WTC11 (cell line): ENCODE measurements around the gene RAPSN. TPM values are rescaled to one million over a fixed set of nuclear protein-coding genes. Genes with fewer than 3 reads are reported as not detected.

Source experiments
- ATAC-seq: fragments of 200-7000 bp; cut with Tn5 transposase; 2 replicates; pipeline ENCODE4 v1.10.0; 2021; ENCODE audit warnings: mild to moderate bottlenecking, moderate library complexity
- CTCF ChIA-PET: fragments of 300-600 bp; sonication (Branson Sonifier 250); formaldehyde crosslinking; loops from one replicate; lab custom pipeline; 2021; ENCODE audit warnings: antibody characterized with exemption; lab: Charles Lee
- POLR2A ChIA-PET: fragments of 350-600 bp; sonication (Branson Sonifier 250); formaldehyde crosslinking; loops from one replicate; lab custom pipeline; 2021; ENCODE audit warnings: antibody characterized with exemption; lab: Charles Lee
- DNase-seq: peaks from one replicate; pipeline ENCODE4 v3.0.0; 2021; ENCODE audit warnings: low spot score
- H3K27ac Mint-ChIP-seq: 2 replicates; pipeline ENCODE4 v1.8.0; 2021; ENCODE audit warnings: mixed read lengths
- H3K27me3 Mint-ChIP-seq: 2 replicates; pipeline ENCODE4 v1.8.0; 2021; ENCODE audit warnings: low read depth, mild to moderate bottlenecking, moderate library complexity, mixed read lengths
- H3K36me3 Mint-ChIP-seq: 2 replicates; pipeline ENCODE4 v1.8.0; 2021; ENCODE audit warnings: mixed read lengths
- H3K4me1 Mint-ChIP-seq: 2 replicates; pipeline ENCODE4 v1.8.0; 2022; ENCODE audit warnings: mixed read lengths
- H3K4me3 Mint-ChIP-seq: 2 replicates; pipeline ENCODE4 v1.8.0; 2021; ENCODE audit warnings: mild to moderate bottlenecking, moderate library complexity, mixed read lengths
- H3K9me3 Mint-ChIP-seq: 2 replicates; pipeline ENCODE4 v1.8.0; 2021; ENCODE audit warnings: mixed read lengths
- CTCF ChIP-seq: fragments of 200-600 bp; IDR thresholded peaks from 2 replicates; pipeline ENCODE4 v1.8.0; 2022; ENCODE audit warnings: antibody characterized with exemption
- ERG ChIP-seq: fragments of 250-450 bp; sonication (Bioruptor Pico); IDR thresholded peaks from 2 replicates; pipeline ENCODE4 v1.8.0; 2021; ENCODE audit warnings: mild to moderate bottlenecking
- ESRRA ChIP-seq: sonication (generic); formaldehyde crosslinking; IDR thresholded peaks from 2 replicates; pipeline ENCODE4 v1.8.1; 2022; ENCODE audit warnings: mild to moderate bottlenecking, missing genetic modification reagents, borderline replicate concordance
- JUN ChIP-seq: sonication (generic); formaldehyde crosslinking; IDR thresholded peaks from 2 replicates; pipeline ENCODE4 v1.8.0; 2023; ENCODE audit warnings: mild to moderate bottlenecking, missing genetic modification reagents
- MYBL2 ChIP-seq: sonication (generic); formaldehyde crosslinking; IDR thresholded peaks from 2 replicates; pipeline ENCODE4 v1.8.1; 2023; ENCODE audit warnings: mild to moderate bottlenecking, moderate library complexity, missing genetic modification reagents
- NFE2L1 ChIP-seq: sonication (generic); formaldehyde crosslinking; IDR thresholded peaks from 2 replicates; pipeline ENCODE4 v1.8.1; 2023; ENCODE audit warnings: missing genetic modification reagents
- NR2C2 ChIP-seq: sonication (generic); formaldehyde crosslinking; IDR thresholded peaks from 2 replicates; pipeline ENCODE4 v1.8.0; 2022; ENCODE audit warnings: mild to moderate bottlenecking, missing genetic modification reagents
- NR3C1 ChIP-seq: sonication (generic); formaldehyde crosslinking; conservative IDR thresholded peaks from 2 replicates; pipeline ENCODE4 v1.8.1; 2023; ENCODE audit warnings: low read depth, mild to moderate bottlenecking, missing genetic modification reagents
- OVOL2 ChIP-seq: fragments of 250-450 bp; sonication (Bioruptor Pico); IDR thresholded peaks from 2 replicates; pipeline ENCODE4 v1.9.0; 2021; ENCODE audit warnings: mild to moderate bottlenecking, borderline replicate concordance
- TCF7 ChIP-seq: sonication (generic); formaldehyde crosslinking; IDR thresholded peaks from 2 replicates; pipeline ENCODE4 v1.8.0; 2022; ENCODE audit warnings: mild to moderate bottlenecking, low read depth, missing genetic modification reagents, moderate library complexity
- TP53 ChIP-seq: sonication (generic); formaldehyde crosslinking; IDR thresholded peaks from 2 replicates; pipeline ENCODE4 v1.8.1; 2023; ENCODE audit warnings: mild to moderate bottlenecking, missing genetic modification reagents
- ZBTB21 ChIP-seq: sonication (generic); formaldehyde crosslinking; IDR thresholded peaks from 2 replicates; pipeline ENCODE4 v1.8.1; 2023; ENCODE audit warnings: mild to moderate bottlenecking, missing genetic modification reagents, borderline replicate concordance
- ZMAT4 ChIP-seq: fragments of 250-450 bp; sonication (Bioruptor Pico); IDR thresholded peaks from 2 replicates; pipeline ENCODE4 v1.9.0; 2021; ENCODE audit warnings: mild to moderate bottlenecking
- ZNF317 ChIP-seq: sonication (generic); formaldehyde crosslinking; IDR thresholded peaks from 2 replicates; pipeline ENCODE4 v1.8.1; 2023; ENCODE audit warnings: low read depth, mild to moderate bottlenecking, moderate library complexity, missing genetic modification reagents, borderline replicate concordance
- ZNF416 ChIP-seq: fragments of 250-450 bp; sonication (Bioruptor Pico); IDR thresholded peaks from 2 replicates; pipeline ENCODE4 v1.9.0; 2021; ENCODE audit warnings: mild to moderate bottlenecking, inconsistent platforms
- ZNF423 ChIP-seq: fragments of 250-450 bp; sonication (Bioruptor Pico); IDR thresholded peaks from 2 replicates; pipeline ENCODE4 v2.1.2; 2022; ENCODE audit warnings: mild to moderate bottlenecking, moderate library complexity
- total RNA-seq: library from RNA; stranded (reverse); gene quantifications from 3 replicates; pipeline ENCODE4 v1.2.3, GENCODE V29; 2021
- TF ChIP-seq, protein P1 (sequence below): sonication (generic); formaldehyde crosslinking; IDR thresholded peaks from 2 replicates; pipeline ENCODE4 v1.8.1; 2022; ENCODE audit warnings: low read depth, missing genetic modification reagents, borderline replicate concordance
- TF ChIP-seq, protein P2 (sequence below): sonication (generic); formaldehyde crosslinking; IDR thresholded peaks from 2 replicates; pipeline ENCODE4 v1.8.1; 2023; ENCODE audit warnings: mild to moderate bottlenecking, missing genetic modification reagents
- TF ChIP-seq, protein P3 (sequence below): sonication (generic); formaldehyde crosslinking; IDR thresholded peaks from 2 replicates; pipeline ENCODE4 v1.8.1; 2023; ENCODE audit warnings: mild to moderate bottlenecking, missing genetic modification reagents, moderate library complexity
- TF ChIP-seq, protein P4 (sequence below): sonication (generic); formaldehyde crosslinking; IDR thresholded peaks from 2 replicates; pipeline ENCODE4 v1.8.1; 2023; ENCODE audit warnings: mild to moderate bottlenecking, missing genetic modification reagents, moderate library complexity

RAPSN gene
- total RNA-seq, 1 experiment from 2014 or later: 0.66 TPM

- TF ChIP-seq ERG (CRISPR knock-in tag): no peak
These were observed 50.4 kb downstream of the RAPSN start (continued) for GRCh38 chr11:47398551-47398950.

- H3K4me1 Mint-ChIP-seq: peaks cover 34% of the 10 kb centered on the region
- no peaks in the 10 kb centered on the region for H3K36me3 Mint-ChIP-seq
- ATAC-seq (no peak), DNase-seq (no peak)
- H3K9me3 Mint-ChIP-seq: no peaks in the 10 kb centered on the region
- H3K4me3 Mint-ChIP-seq: no peak overlapping the region
- TF ChIP-seq ZMAT4 (CRISPR knock-in tag) (no peak), ZNF317 (CRISPR knock-in tag) (no peak), ZBTB21 (CRISPR knock-in tag) (no peak), ZNF416 (CRISPR knock-in tag) (no peak), JUN (CRISPR knock-in tag) (no peak), NR2C2 (CRISPR knock-in tag) (no peak)
- no peaks in the 10 kb centered on the region for H3K27me3 Mint-ChIP-seq
- CTCF ChIA-PET: interaction anchor here (0.5 to 3.3 kb wide), 4 partner anchors 9 to 43 kb away, joined by 3 to 20 read pairs (median 11); no protein-coding TSS in a partner anchor
- POLR2A ChIA-PET: no interaction called here
- H3K27ac Mint-ChIP-seq: peak overlapping the region; percentile 60; the same call in 1 of the 2 replicates
These were observed 50.9 kb downstream of the RAPSN start for GRCh38 chr11:47398011-47398410.

- TF ChIP-seq CTCF: no peak
- no peak for TF ChIP-seq TCF7
- TF ChIP-seq NR3C1: no peak
- no peak for TF ChIP-seq ZNF423 (CRISPR knock-in tag)
- no peak for TF ChIP-seq MYBL2 (CRISPR knock-in tag)
- no peak for TF ChIP-seq OVOL2 (CRISPR knock-in tag)
- TF ChIP-seq ZNF416 (CRISPR knock-in tag): no peak
- TF ChIP-seq, protein P1, sequence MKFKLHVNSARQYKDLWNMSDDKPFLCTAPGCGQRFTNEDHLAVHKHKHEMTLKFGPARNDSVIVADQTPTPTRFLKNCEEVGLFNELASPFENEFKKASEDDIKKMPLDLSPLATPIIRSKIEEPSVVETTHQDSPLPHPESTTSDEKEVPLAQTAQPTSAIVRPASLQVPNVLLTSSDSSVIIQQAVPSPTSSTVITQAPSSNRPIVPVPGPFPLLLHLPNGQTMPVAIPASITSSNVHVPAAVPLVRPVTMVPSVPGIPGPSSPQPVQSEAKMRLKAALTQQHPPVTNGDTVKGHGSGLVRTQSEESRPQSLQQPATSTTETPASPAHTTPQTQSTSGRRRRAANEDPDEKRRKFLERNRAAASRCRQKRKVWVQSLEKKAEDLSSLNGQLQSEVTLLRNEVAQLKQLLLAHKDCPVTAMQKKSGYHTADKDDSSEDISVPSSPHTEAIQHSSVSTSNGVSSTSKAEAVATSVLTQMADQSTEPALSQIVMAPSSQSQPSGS (CRISPR knock-in tag): no peak
- no peak for TF ChIP-seq TP53 (CRISPR knock-in tag)
- TF ChIP-seq, protein P2, sequence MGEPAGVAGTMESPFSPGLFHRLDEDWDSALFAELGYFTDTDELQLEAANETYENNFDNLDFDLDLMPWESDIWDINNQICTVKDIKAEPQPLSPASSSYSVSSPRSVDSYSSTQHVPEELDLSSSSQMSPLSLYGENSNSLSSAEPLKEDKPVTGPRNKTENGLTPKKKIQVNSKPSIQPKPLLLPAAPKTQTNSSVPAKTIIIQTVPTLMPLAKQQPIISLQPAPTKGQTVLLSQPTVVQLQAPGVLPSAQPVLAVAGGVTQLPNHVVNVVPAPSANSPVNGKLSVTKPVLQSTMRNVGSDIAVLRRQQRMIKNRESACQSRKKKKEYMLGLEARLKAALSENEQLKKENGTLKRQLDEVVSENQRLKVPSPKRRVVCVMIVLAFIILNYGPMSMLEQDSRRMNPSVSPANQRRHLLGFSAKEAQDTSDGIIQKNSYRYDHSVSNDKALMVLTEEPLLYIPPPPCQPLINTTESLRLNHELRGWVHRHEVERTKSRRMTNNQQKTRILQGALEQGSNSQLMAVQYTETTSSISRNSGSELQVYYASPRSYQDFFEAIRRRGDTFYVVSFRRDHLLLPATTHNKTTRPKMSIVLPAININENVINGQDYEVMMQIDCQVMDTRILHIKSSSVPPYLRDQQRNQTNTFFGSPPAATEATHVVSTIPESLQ: no peak
- TF ChIP-seq, protein P3, sequence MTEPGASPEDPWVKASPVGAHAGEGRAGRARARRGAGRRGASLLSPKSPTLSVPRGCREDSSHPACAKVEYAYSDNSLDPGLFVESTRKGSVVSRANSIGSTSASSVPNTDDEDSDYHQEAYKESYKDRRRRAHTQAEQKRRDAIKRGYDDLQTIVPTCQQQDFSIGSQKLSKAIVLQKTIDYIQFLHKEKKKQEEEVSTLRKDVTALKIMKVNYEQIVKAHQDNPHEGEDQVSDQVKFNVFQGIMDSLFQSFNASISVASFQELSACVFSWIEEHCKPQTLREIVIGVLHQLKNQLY: no peak
- TF ChIP-seq NR2C2 (CRISPR knock-in tag): no peak
- TF ChIP-seq, protein P4, sequence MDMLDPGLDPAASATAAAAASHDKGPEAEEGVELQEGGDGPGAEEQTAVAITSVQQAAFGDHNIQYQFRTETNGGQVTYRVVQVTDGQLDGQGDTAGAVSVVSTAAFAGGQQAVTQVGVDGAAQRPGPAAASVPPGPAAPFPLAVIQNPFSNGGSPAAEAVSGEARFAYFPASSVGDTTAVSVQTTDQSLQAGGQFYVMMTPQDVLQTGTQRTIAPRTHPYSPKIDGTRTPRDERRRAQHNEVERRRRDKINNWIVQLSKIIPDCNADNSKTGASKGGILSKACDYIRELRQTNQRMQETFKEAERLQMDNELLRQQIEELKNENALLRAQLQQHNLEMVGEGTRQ (CRISPR knock-in tag): no peak
- TF ChIP-seq NFE2L1 (CRISPR knock-in tag): no peak
- TF ChIP-seq ZMAT4 (CRISPR knock-in tag): no peak
- TF ChIP-seq ESRRA: no peak
- no peaks in the 10 kb centered on the region for H3K9me3 Mint-ChIP-seq
These were observed 53.0 kb downstream of the RAPSN start for GRCh38 chr11:47396049-47396320.

More at GRCh38 chr11:47396049-47396320, 53.0 kb downstream of the RAPSN start:
- Mint-ChIP-seq H3K4me3 (no peak overlapping the region), H3K27ac (no peak overlapping the region), H3K27me3 (no peaks in the 10 kb centered on the region), H3K36me3 (no peaks in the 10 kb centered on the region), H3K4me1 (peaks cover 25% of the 10 kb centered on the region)
- DNase-seq (no peak), ATAC-seq (no peak)
- POLR2A ChIA-PET: interaction anchor here (0.6 kb wide), 1 partner anchor 136 kb away, joined by 3 read pairs; no protein-coding TSS in a partner anchor
- CTCF ChIA-PET: no interaction called here
